ENCODE measurements around the gene ABCB11.

DNA sequence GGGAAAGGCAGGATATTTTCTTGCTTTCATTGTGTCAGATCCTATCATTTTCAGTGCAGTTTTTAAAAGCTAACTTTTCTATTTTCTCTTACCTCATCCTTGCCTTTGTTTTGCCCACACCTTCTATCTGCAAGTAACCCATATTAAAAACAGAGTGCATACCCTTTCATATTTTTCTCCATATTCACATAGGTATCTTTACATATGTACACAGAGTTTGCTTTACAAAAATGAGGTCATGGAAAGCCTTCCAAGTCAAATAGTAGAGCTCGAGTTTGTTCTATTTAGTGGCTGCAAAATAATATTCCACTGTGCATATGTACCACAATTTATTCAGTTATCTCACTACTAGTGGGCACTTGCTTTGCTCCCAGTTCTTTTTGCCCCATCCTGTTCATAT lies 34.3 kb upstream of the ABCB11 start:
- TF ChIP-seq POLR2AphosphoS5 (IDR thresholded peaks at IDR 0.05; ENCODE audit: low read depth, low read length) (no peak), TCF7L2 (IDR thresholded peaks at IDR 0.05; ENCODE audit: low read depth, low read length) (no peak), SIN3A (IDR thresholded peaks at IDR 0.05; ENCODE audit: borderline replicate concordance, insufficient read depth, low read depth, low read length) (no peak)
- TF ChIP-seq, protein P1, sequence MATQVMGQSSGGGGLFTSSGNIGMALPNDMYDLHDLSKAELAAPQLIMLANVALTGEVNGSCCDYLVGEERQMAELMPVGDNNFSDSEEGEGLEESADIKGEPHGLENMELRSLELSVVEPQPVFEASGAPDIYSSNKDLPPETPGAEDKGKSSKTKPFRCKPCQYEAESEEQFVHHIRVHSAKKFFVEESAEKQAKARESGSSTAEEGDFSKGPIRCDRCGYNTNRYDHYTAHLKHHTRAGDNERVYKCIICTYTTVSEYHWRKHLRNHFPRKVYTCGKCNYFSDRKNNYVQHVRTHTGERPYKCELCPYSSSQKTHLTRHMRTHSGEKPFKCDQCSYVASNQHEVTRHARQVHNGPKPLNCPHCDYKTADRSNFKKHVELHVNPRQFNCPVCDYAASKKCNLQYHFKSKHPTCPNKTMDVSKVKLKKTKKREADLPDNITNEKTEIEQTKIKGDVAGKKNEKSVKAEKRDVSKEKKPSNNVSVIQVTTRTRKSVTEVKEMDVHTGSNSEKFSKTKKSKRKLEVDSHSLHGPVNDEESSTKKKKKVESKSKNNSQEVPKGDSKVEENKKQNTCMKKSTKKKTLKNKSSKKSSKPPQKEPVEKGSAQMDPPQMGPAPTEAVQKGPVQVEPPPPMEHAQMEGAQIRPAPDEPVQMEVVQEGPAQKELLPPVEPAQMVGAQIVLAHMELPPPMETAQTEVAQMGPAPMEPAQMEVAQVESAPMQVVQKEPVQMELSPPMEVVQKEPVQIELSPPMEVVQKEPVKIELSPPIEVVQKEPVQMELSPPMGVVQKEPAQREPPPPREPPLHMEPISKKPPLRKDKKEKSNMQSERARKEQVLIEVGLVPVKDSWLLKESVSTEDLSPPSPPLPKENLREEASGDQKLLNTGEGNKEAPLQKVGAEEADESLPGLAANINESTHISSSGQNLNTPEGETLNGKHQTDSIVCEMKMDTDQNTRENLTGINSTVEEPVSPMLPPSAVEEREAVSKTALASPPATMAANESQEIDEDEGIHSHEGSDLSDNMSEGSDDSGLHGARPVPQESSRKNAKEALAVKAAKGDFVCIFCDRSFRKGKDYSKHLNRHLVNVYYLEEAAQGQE (IDR thresholded peaks at IDR 0.05; ENCODE audit: insufficient read depth in 1 of 2, low read depth in 2 of 2, low read length in 1 of 2), result no peak
- TF ChIP-seq, protein P2, sequence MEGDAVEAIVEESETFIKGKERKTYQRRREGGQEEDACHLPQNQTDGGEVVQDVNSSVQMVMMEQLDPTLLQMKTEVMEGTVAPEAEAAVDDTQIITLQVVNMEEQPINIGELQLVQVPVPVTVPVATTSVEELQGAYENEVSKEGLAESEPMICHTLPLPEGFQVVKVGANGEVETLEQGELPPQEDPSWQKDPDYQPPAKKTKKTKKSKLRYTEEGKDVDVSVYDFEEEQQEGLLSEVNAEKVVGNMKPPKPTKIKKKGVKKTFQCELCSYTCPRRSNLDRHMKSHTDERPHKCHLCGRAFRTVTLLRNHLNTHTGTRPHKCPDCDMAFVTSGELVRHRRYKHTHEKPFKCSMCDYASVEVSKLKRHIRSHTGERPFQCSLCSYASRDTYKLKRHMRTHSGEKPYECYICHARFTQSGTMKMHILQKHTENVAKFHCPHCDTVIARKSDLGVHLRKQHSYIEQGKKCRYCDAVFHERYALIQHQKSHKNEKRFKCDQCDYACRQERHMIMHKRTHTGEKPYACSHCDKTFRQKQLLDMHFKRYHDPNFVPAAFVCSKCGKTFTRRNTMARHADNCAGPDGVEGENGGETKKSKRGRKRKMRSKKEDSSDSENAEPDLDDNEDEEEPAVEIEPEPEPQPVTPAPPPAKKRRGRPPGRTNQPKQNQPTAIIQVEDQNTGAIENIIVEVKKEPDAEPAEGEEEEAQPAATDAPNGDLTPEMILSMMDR (IDR thresholded peaks at IDR 0.05), result no peak
